DMS 273 (cell line): ENCODE measurements around the gene PCDHA7.
"Not testable (repeated sequence)": the region's sequence is repeated elsewhere in the genome, so short reads cannot be mapped to it uniquely, and the experiment has no call there.

ENCODE experiments used
- DNase-seq: peaks from one replicate; lab custom pipeline; 2025; ENCODE audit not compliant: unreplicated experiment; lab: John Stamatoyannopoulos, UW

PCDHA7 gene

DNA sequence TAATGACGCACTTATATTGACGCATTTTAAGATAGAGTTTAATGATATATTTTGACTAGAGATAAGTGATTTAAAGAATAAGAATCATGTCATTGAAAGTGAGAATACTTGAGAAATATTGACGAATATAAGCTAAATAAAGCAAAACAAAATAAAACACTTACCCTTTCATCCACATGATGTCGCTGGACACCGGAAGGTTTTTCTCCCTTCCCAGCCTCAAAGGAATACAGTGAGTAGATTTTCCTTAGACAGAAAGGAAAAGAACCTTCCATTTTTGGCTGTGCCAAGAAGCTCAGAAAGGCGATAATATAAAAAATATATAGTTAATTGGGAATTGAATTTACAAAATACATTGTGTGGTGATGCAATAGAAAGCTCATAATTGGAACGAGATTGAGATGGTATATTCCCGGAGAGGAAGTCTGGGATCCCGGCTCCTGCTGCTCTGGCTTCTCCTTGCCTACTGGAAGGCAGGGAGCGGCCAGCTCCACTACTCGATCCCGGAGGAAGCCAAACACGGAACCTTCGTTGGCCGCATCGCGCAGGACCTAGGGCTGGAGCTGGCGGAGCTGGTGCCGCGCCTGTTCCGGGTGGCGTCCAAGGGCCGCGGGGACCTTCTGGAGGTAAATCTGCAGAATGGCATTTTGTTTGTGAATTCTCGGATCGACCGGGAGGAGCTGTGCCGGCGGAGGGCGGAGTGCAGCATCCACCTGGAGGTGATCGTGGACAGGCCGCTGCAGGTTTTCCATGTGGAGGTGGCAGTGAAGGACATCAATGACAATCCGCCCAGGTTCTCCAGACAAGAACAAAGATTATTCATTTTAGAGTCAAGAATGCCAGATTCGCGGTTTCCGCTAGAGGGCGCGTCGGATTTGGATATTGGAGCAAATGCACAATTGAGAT, 12.4 kb upstream of the PCDHA7 start, which contains the start of gene PCDHA5:
Gene PCDHA5, plus strand, starts transcription at position 239 of the 906 bp plus-strand sequence.
- DNase-seq = no peak

GRCh38 chr5:140822281-140822629, 11.8 kb upstream of the PCDHA7 start:
- no peak for DNase-seq

- not testable (repeated sequence) for DNase-seq
Observed at GRCh38 chr5:140822969-140823368, 11.1 kb upstream of the PCDHA7 start.

GRCh38 chr5:140823475-140823874, 10.6 kb upstream of the PCDHA7 start:
- DNase-seq = no peak

GRCh38 chr5:140827704-140828361, 6.2 kb upstream of the PCDHA7 start, which contains the start of gene PCDHA6:
TSS of gene PCDHA6 (plus strand) at chr5:140827960. CDS start at chr5:140828092, 132 bp downstream.
- DNase-seq = no peak

DNA sequence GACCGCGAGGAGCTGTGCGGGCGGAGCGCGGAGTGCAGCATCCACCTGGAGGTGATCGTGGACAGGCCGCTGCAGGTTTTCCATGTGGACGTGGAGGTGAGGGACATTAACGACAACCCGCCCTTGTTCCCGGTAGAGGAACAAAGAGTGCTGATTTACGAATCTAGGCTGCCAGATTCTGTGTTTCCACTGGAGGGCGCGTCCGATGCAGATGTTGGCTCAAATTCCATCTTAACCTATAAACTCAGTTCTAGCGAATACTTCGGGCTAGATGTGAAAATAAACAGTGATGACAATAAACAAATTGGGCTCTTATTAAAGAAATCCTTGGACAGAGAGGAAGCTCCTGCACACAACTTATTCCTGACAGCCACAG, 5.7 kb upstream of the PCDHA7 start:
- DNase-seq = no peak

GRCh38 chr5:140829511-140830501, 4.3 kb upstream of the PCDHA7 start:
- DNase-seq = not testable (repeated sequence)

- not testable (repeated sequence) for DNase-seq
Observed at GRCh38 chr5:140834439-140835008, 455 bp downstream of the PCDHA7 start.

DNA sequence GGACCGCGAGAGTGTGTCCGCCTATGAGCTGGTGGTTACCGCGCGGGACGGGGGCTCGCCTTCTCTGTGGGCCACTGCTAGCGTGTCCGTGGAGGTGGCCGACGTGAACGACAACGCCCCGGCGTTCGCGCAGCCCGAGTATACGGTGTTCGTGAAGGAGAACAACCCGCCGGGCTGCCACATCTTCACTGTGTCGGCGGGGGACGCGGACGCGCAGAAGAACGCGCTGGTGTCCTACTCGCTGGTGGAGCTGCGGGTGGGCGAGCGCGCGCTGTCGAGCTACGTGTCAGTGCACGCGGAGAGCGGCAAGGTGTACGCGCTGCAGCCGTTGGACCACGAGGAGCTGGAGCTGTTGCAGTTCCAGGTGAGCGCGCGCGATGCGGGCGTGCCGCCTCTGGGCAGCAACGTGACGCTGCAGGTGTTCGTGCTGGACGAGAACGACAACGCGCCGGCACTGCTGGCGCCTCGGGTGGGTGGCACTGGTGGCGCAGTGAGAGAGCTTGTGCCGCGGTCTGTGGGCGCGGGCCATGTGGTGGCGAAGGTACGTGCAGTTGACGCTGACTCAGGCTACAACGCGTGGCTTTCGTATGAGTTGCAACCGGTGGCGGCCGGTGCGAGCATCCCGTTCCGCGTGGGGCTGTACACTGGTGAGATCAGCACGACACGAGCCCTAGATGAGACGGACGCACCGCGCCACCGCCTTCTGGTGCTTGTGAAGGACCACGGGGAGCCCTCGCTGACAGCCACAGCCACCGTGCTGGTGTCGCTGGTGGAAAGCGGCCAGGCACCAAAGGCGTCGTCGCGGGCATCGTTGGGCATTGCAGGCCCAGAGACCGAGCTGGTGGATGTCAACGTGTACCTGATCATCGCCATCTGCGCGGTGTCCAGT, 1.8 kb downstream of the PCDHA7 start:
- no peak for DNase-seq

DNA sequence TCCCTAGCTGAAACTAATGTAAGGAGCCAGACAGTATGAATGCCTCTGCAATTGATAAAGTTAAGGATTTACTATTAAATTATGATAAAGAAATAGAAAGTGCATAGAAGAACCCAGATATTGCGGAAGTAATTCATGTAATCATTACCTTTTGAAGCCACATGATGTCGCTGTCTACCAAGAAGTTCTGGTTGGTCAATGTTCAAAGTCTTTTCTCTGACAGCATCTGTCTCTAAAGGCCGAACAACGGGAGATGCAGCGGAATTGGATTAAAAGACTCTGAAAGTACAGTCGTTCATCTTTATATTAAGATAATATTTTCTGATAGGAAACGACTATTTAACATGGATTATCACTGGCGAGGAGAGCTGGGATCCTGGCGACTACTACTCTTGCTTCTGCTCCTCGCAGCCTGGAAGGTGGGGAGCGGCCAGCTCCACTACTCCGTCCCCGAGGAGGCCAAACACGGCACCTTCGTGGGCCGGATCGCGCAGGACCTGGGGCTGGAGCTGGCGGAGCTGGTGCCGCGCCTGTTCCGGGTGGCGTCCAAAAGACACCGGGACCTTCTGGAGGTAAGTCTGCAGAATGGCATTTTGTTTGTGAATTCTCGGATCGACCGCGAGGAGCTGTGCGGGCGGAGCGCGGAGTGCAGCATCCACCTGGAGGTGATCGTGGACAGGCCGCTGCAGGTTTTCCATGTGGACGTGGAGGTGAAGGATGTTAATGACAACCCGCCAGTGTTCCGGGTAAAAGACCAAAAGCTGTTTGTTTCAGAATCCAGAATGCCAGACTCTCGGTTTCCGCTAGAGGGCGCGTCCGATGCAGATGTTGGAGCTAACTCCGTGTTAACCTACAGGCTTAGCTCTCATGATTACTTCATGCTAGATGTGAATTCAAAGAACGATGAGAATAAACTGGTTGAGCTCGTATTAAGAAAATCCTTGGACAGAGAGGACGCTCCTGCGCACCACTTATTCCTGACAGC, 7.2 kb downstream of the PCDHA7 start, which contains the start of gene PCDHA8:
Gene PCDHA8, plus strand, starts transcription at position 210 of the 985 bp plus-strand sequence. Its CDS starts 135 bp downstream, at position 345.
- DNase-seq = peak; percentile 20

GRCh38 chr5:140842798-140843733, 9.0 kb downstream of the PCDHA7 start:
- no peak for DNase-seq

- not testable (repeated sequence) for DNase-seq
Observed at GRCh38 chr5:140848139-140849102, 14.4 kb downstream of the PCDHA7 start, which contains the start of gene PCDHA9. TSS of gene PCDHA9 (plus strand) at chr5:140848382. CDS start at chr5:140848496, 114 bp downstream.

- DNase-seq = not testable (repeated sequence)
Observed at GRCh38 chr5:140849831-140850634, 16.0 kb downstream of the PCDHA7 start.

DNA sequence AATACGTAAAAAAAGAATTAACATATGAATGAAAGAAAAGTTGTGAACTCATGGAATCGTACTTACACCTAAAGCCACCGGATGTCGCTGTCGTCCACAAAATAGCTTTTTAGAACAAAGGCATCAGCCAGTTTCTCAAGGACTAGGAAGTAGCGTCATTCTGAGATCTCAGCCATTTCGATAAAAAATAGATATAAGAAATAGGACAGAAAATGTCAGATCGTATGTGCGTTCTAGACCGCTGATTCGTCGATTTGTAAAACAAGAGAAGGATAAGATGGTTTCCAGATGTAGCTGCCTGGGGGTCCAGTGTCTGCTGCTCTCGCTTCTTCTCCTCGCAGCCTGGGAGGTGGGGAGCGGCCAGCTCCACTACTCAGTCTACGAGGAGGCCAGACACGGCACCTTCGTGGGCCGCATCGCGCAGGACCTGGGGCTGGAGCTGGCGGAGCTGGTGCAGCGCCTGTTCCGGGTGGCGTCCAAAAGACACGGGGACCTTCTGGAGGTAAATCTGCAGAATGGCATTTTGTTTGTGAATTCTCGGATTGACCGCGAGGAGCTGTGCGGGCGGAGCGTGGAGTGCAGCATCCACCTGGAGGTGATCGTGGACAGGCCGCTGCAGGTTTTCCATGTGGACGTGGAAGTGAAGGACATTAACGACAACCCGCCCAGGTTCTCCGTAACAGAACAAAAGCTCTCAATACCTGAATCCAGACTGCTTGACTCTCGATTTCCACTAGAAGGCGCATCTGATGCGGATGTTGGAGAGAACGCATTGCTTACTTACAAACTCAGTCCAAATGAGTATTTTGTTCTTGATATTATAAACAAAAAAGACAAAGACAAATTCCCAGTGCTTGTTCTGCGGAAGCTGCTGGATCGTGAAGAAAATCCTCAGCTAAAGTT, 22.0 kb downstream of the PCDHA7 start, which contains the start of gene PCDHA10:
Gene PCDHA10, plus strand, starts transcription at position 126 of the 903 bp plus-strand sequence. Its CDS starts 152 bp downstream, at position 278.
- DNase-seq = peak; percentile 26
